ENCODE data around the gene NFS1. TPM values are rescaled to one million over a fixed set of nuclear protein-coding genes. Genes with fewer than 3 reads are reported as not detected.

NFS1 gene
- total and polyA plus RNA-seq, 2 donors from 2014 or later = 31.5 to 71.2 TPM

GRCh38 chr20:35697696-35698297 lies 1.4 kb downstream of the NFS1 start:
- Histone ChIP-seq H3K4me1 (ENCODE audit: control insufficient read depth in 2 of 3, insufficient read depth in 2 of 3, low read depth in 1 of 3, low read length in 3 of 3) (peaks cover 2 to 18% (median 15%) of the 10 kb centered on the region in 3 donors), H3K9me3 (ENCODE audit: control insufficient read depth in 2 of 3, insufficient read depth in 1 of 3, low read length in 3 of 3) (no peaks in the 10 kb centered on the region), H3K9ac (ENCODE audit: low read length in 3 of 3) (peak overlapping the region in 1 of 3 donors; percentile 33), H3K36me3 (ENCODE audit: control insufficient read depth in 2 of 3, insufficient read depth in 3 of 3, low read length in 3 of 3) (peaks cover 0 to 14% (median 12%) of the 10 kb centered on the region in 3 donors), H3K27ac (ENCODE audit: low read depth in 2 of 2, low read length in 2 of 2) (no peak overlapping the region), H3K4me3 (ENCODE audit: low read length in 3 of 3) (peak overlapping the region in 2 of 3 donors; percentile 96 to 98), H3K27me3 (ENCODE audit: control insufficient read depth, insufficient read depth, low read length) (no peaks in the 10 kb centered on the region)
- no peak for DNase-seq
- no peak for FAIRE-seq
- intact Hi-C loops (cut with DNase I) = no loop called here
- TF ChIP-seq, protein P1, sequence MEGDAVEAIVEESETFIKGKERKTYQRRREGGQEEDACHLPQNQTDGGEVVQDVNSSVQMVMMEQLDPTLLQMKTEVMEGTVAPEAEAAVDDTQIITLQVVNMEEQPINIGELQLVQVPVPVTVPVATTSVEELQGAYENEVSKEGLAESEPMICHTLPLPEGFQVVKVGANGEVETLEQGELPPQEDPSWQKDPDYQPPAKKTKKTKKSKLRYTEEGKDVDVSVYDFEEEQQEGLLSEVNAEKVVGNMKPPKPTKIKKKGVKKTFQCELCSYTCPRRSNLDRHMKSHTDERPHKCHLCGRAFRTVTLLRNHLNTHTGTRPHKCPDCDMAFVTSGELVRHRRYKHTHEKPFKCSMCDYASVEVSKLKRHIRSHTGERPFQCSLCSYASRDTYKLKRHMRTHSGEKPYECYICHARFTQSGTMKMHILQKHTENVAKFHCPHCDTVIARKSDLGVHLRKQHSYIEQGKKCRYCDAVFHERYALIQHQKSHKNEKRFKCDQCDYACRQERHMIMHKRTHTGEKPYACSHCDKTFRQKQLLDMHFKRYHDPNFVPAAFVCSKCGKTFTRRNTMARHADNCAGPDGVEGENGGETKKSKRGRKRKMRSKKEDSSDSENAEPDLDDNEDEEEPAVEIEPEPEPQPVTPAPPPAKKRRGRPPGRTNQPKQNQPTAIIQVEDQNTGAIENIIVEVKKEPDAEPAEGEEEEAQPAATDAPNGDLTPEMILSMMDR (IDR thresholded peaks at IDR 0.05; ENCODE audit: borderline replicate concordance, extremely low read depth, insufficient read depth) = no peak

DNA sequence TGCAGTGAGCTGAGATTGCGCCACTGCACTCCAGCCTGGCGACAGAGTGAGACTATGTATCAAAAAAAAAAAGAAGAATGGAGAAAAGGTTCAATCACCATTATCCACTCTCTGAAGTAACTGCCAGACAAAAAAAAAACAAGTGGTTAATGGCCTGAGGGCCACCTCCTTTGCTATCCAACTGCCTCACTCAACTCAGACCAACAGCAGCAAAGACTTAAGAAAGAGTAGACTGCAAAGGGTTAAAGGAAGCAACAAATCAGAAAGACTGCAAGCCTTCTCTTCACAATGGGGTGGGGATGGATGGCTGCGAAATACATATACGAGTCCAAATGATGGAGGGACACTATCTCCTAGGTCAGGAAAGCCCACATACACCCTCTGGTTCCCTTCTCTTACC lies 3.2 kb downstream of the NFS1 start:
- FAIRE-seq = no peak
- TF ChIP-seq, protein P1 (IDR thresholded peaks at IDR 0.05; ENCODE audit: borderline replicate concordance, extremely low read depth, insufficient read depth) = no peak
- Histone ChIP-seq H3K27ac (ENCODE audit: low read depth in 2 of 2, low read length in 2 of 2) (no peak overlapping the region), H3K9ac (ENCODE audit: low read length in 3 of 3) (no peak overlapping the region), H3K4me3 (ENCODE audit: low read length in 3 of 3) (no peak overlapping the region), H3K9me3 (ENCODE audit: control insufficient read depth in 2 of 3, insufficient read depth in 1 of 3, low read length in 3 of 3) (no peaks in the 10 kb centered on the region), H3K4me1 (ENCODE audit: control insufficient read depth in 2 of 3, insufficient read depth in 2 of 3, low read depth in 1 of 3, low read length in 3 of 3) (peaks cover 2 to 18% (median 15%) of the 10 kb centered on the region in 3 donors), H3K27me3 (ENCODE audit: control insufficient read depth, insufficient read depth, low read length) (no peaks in the 10 kb centered on the region), H3K36me3 (ENCODE audit: control insufficient read depth in 2 of 3, insufficient read depth in 3 of 3, low read length in 3 of 3) (peaks cover 0 to 8% (median 5%) of the 10 kb centered on the region in 3 donors)
- DNase-seq = no peak
- intact Hi-C loops (cut with DNase I) = no loop called here

DNA sequence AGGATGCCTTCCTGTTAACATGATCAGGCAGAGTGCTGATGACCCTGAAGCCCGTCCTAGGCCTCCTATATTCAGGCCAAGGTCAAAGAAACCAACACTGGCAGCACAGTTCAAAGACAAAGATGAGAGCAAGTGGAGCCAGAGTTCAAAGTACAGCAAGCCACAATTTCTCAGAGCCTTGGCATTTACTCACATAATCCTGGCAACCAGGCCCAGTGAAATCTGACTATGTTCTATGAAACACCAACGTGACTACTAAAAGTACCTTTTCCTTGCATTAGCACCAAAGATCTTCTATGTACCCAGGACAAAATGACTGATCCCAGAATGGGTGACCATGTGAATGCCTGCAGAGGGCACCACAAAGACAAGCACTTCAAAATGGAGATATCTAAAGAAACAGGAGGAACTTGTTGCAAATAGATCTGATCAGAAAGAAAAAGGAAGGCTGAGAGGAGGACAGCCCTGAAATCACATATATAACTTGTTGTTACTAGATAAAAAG lies 3.9 kb downstream of the NFS1 start:
- Histone ChIP-seq H3K9ac (ENCODE audit: low read length in 3 of 3) (no peak overlapping the region), H3K4me3 (ENCODE audit: low read length in 3 of 3) (no peak overlapping the region), H3K9me3 (ENCODE audit: control insufficient read depth in 2 of 3, insufficient read depth in 1 of 3, low read length in 3 of 3) (no peaks in the 10 kb centered on the region), H3K27me3 (ENCODE audit: control insufficient read depth, insufficient read depth, low read length) (no peaks in the 10 kb centered on the region), H3K27ac (ENCODE audit: low read depth in 2 of 2, low read length in 2 of 2) (no peak overlapping the region), H3K4me1 (ENCODE audit: control insufficient read depth in 2 of 3, insufficient read depth in 2 of 3, low read depth in 1 of 3, low read length in 3 of 3) (peaks cover 2 to 16% (median 14%) of the 10 kb centered on the region in 3 donors), H3K36me3 (ENCODE audit: control insufficient read depth in 2 of 3, insufficient read depth in 3 of 3, low read length in 3 of 3) (peaks cover 0 to 11% (median 6%) of the 10 kb centered on the region in 3 donors)
- FAIRE-seq (no peak), DNase-seq (no peak)
- TF ChIP-seq, protein P1 (IDR thresholded peaks at IDR 0.05; ENCODE audit: borderline replicate concordance, extremely low read depth, insufficient read depth) = no peak
- intact Hi-C loops (cut with DNase I) = no loop called here

Data from kidney (tissue), 14 donors.